ACC112 (cell line): ENCODE measurements around the gene BCAS3.

ENCODE experiments used
- H2AFZ ChIP-seq: fragments of 200-600 bp; sonication (generic); one replicate; pipeline ENCODE4 v1.6.0; 2017; ENCODE audit warnings: antibody characterized with exemption, low read length; ENCODE audit not compliant: unreplicated experiment
- H3K27ac ChIP-seq: fragments of 200-600 bp; sonication (generic); 2 replicates; pipeline ENCODE4 v1.5.1; 2014; ENCODE audit warnings: low read depth, mild to moderate bottlenecking, antibody characterized with exemption, low read length, moderate library complexity
- H3K27me3 ChIP-seq: fragments of 200-600 bp; sonication (generic); 2 replicates; pipeline ENCODE4 v1.6.1; 2014; ENCODE audit warnings: mild to moderate bottlenecking, antibody characterized with exemption, low read length, moderate library complexity, mixed read lengths; ENCODE audit not compliant: insufficient read depth
- H3K36me3 ChIP-seq: fragments of 200-600 bp; sonication (generic); 2 replicates; pipeline ENCODE4 v1.6.1; 2016; ENCODE audit warnings: mild to moderate bottlenecking, antibody characterized with exemption, low read length, moderate library complexity, mixed read lengths; ENCODE audit not compliant: insufficient read depth
- H3K4me1 ChIP-seq: fragments of 200-600 bp; sonication (generic); one replicate; pipeline ENCODE4 v1.6.1; 2016; ENCODE audit warnings: low read length, mixed read lengths; ENCODE audit not compliant: insufficient read depth, unreplicated experiment, control insufficient read depth
- H3K4me3 ChIP-seq: fragments of 200-600 bp; sonication (generic); 2 replicates; pipeline ENCODE4 v1.5.1; 2014; ENCODE audit warnings: mild to moderate bottlenecking, low read depth, low read length
- H3K79me2 ChIP-seq: fragments of 200-600 bp; sonication (generic); one replicate; pipeline ENCODE4 v1.6.0; 2016; ENCODE audit warnings: low read length; ENCODE audit not compliant: control insufficient read depth, unreplicated experiment, insufficient read depth

BCAS3 gene

DNA sequence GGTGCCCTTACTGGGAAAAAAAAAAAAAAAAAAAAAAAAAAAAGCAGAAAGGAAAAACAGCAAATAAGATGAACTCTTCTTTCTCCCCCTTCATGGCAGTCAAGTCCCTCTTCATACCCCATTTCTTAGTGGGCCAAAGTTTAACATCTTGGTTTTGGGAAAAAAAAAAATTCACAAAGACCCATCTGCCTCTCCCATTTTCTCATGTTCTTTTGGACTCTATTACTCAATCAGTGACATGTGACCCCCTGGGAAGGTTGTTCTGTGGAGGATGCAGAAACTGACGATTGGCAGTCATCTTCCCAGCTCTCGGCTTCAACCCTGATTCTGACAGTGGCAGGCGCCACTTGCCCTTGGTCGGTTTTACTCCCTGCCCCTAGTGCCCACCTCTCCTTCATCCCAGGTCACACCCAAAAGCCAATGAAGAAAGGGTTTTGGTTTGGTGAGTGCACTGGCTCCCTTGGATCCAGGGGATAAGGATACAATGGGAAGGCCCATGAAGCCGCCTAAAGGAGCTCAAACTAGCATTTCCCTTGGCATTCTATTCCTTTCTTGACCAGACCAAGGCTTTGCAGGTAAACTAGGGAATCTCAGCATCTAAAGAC lies 661.3 kb downstream of the BCAS3 start:
- peak overlapping the region; percentile 98 for H3K27ac ChIP-seq
- H2AFZ ChIP-seq = peak overlapping the region; percentile 55

GRCh38 chr17:61340431-61341209 lies 663.0 kb downstream of the BCAS3 start:
- H3K4me1 ChIP-seq = peaks cover 44% of the 10 kb centered on the region
- H3K79me2 ChIP-seq = no peaks in the 10 kb centered on the region
- H3K36me3 ChIP-seq = no peaks in the 10 kb centered on the region
- no peak overlapping the region for H3K27ac ChIP-seq
- H2AFZ ChIP-seq = no peak overlapping the region
- no peak overlapping the region for H3K4me3 ChIP-seq
- H3K27me3 ChIP-seq = no peaks in the 10 kb centered on the region

More for the DNA sequence above, 661.3 kb downstream of the BCAS3 start:
- Histone ChIP-seq H3K4me3 (peak overlapping the region; percentile 23; the same call in 1 of the 2 replicates), H3K36me3 (no peaks in the 10 kb centered on the region), H3K4me1 (peaks cover 57% of the 10 kb centered on the region), H3K27me3 (no peaks in the 10 kb centered on the region), H3K79me2 (no peaks in the 10 kb centered on the region)

DNA sequence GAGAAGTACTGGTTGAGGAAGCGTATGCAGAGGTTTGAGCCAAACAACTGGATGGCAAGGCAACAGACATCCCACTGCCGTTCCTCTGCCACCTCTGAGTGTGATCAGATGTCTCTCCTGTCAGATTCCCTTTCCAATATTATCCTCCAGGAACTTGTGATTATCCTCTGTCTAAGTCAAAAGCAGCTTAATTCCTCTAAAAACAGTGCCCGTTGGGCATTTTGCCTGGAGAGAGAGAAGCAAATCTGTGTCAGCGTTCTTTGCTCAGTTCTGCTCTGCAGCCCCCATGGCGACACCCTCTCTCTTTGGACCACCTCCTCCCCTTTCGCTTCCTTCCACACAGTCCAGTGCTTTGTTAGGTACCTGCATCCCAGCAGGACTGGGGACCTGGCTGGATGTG lies 665.9 kb downstream of the BCAS3 start:
- no peak overlapping the region for H2AFZ ChIP-seq
- no peak overlapping the region for H3K27ac ChIP-seq
- H3K36me3 ChIP-seq = no peaks in the 10 kb centered on the region
- peaks cover 17% of the 10 kb centered on the region for H3K4me1 ChIP-seq
- no peak overlapping the region for H3K4me3 ChIP-seq
- no peaks in the 10 kb centered on the region for H3K27me3 ChIP-seq
- H3K79me2 ChIP-seq = no peaks in the 10 kb centered on the region

- H3K4me1 ChIP-seq = peaks cover 2% of the 10 kb centered on the region
- H3K27me3 ChIP-seq = no peaks in the 10 kb centered on the region
- no peak overlapping the region for H3K4me3 ChIP-seq
- no peak overlapping the region for H3K27ac ChIP-seq
- H3K79me2 ChIP-seq = no peaks in the 10 kb centered on the region
- no peaks in the 10 kb centered on the region for H3K36me3 ChIP-seq
- H2AFZ ChIP-seq = no peak overlapping the region
These were observed 667.4 kb downstream of the BCAS3 start for GRCh38 chr17:61345061-61345460.

- Histone ChIP-seq H3K36me3 (no peaks in the 10 kb centered on the region), H3K27ac (no peak overlapping the region)
These were observed 668.4 kb downstream of the BCAS3 start for GRCh38 chr17:61345825-61346666.

GRCh38 chr17:61349350-61349749 lies 671.7 kb downstream of the BCAS3 start:
- H2AFZ ChIP-seq = no peak overlapping the region
- H3K79me2 ChIP-seq = no peaks in the 10 kb centered on the region
- no peak overlapping the region for H3K4me3 ChIP-seq
- no peaks in the 10 kb centered on the region for H3K27me3 ChIP-seq
- no peaks in the 10 kb centered on the region for H3K36me3 ChIP-seq
- H3K4me1 ChIP-seq = no peaks in the 10 kb centered on the region
- H3K27ac ChIP-seq = no peak overlapping the region

More at GRCh38 chr17:61345825-61346666, 668.4 kb downstream of the BCAS3 start:
- no peak overlapping the region for H2AFZ ChIP-seq
- no peaks in the 10 kb centered on the region for H3K79me2 ChIP-seq
- no peak overlapping the region for H3K4me3 ChIP-seq
- no peaks in the 10 kb centered on the region for H3K4me1 ChIP-seq
- H3K27me3 ChIP-seq = no peaks in the 10 kb centered on the region

DNA sequence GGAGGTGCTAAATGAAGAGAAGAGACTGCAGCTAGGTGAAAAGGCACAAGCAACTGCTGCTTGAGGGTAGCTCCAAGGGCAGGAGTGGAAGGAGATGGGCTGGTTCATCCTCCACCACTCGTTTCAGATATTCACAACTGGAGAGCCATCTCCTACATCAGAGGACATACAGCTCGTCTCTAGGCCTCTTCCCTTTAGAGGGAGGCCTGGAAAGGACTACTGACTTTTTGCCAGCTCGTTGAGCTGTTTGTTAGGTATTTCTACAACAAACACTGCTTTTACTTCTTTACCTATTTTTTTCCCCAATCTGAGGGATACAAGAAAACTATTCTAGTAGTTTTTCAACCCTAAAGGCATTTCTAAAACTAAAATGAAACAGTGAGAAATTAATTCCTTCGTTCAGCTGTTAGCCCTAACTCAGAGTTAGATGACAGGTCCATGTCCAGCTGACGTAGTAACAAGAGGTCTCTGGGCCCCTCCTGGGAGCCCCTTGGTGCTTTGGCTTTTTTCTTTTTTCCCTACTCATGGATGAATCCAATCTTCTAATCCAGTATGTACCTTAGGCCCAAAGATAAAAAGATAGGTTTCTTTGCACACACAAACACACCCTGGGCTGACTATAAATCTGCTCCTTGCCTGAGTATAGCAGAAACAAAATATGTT lies 674.2 kb downstream of the BCAS3 start:
- H3K27ac ChIP-seq = no peak overlapping the region
- no peaks in the 10 kb centered on the region for H3K36me3 ChIP-seq
- no peak overlapping the region for H2AFZ ChIP-seq
- H3K4me3 ChIP-seq = no peak overlapping the region
- H3K27me3 ChIP-seq = no peaks in the 10 kb centered on the region
- H3K4me1 ChIP-seq = peaks cover 8% of the 10 kb centered on the region
- H3K79me2 ChIP-seq = no peaks in the 10 kb centered on the region

DNA sequence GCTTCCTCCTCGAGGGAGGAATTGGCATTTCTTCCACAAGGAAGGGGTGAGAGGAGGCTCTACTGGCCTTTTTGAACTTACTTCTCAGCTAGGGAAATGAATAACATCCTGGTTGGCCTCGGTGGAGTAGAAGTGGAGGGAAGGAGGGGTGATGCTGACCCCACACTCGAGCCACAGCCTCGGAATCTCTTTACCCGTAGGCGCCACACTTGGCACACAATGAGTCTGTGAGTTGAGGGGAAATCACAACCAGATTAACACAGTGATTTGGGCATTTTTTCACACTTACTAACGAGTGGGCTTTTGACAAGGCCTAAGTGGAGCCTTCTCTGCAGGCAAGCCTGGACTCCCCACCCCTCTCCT lies 674.7 kb downstream of the BCAS3 start:
- no peaks in the 10 kb centered on the region for H3K79me2 ChIP-seq
- H2AFZ ChIP-seq = no peak overlapping the region
- no peak overlapping the region for H3K27ac ChIP-seq
- H3K4me3 ChIP-seq = no peak overlapping the region
- H3K27me3 ChIP-seq = no peaks in the 10 kb centered on the region
- H3K36me3 ChIP-seq = no peaks in the 10 kb centered on the region
- peaks cover 9% of the 10 kb centered on the region for H3K4me1 ChIP-seq

DNA sequence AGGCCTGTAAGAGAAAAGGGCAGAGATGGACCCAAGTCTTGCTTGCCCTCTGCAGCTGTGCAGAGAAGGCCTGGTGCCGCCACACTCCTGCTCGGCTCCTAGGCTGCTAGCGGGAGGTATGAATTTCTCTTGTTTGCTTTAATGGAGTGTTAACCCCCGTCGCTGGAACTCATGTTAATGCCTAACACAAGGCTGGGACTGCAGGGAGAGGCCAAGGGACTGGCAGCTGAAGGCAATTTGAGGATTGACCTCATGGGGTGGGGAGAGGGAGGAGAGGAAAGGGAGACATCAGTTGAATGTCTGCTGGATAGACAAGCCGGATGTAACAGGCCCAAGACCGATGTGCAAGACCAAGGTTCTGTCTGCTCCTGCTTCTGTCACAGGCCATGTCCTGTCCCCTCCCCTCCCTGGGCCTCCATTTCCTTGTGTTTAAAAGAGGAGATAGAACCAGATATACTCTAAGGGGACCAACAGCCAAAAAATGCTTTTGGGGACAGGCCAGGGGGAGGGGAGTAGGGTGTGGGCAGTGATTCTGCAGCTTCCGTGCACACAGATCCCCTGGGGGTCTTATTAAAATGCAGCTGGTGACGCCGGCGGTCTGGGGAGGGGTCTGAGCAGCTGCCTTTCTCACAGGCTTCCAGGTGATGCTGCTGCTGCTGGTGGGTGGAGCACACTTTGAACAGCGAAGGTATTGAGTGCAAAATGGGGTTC lies 675.3 kb downstream of the BCAS3 start:
- Histone ChIP-seq H3K4me3 (no peak overlapping the region), H3K36me3 (no peaks in the 10 kb centered on the region), H2AFZ (no peak overlapping the region), H3K27me3 (no peaks in the 10 kb centered on the region), H3K79me2 (no peaks in the 10 kb centered on the region), H3K27ac (no peak overlapping the region), H3K4me1 (peaks cover 9% of the 10 kb centered on the region)

GRCh38 chr17:61353615-61354014 lies 676.0 kb downstream of the BCAS3 start:
- Histone ChIP-seq H3K27ac (no peak overlapping the region), H3K27me3 (no peaks in the 10 kb centered on the region), H3K79me2 (no peaks in the 10 kb centered on the region), H3K4me1 (peaks cover 9% of the 10 kb centered on the region), H2AFZ (no peak overlapping the region), H3K36me3 (no peaks in the 10 kb centered on the region), H3K4me3 (no peak overlapping the region)
